ENCODE measurements around the gene ZNF598. TPM values are rescaled to one million over a fixed set of nuclear protein-coding genes. Genes with fewer than 3 reads are reported as not detected.
A peak's percentile ranks its signal among the peaks of the same experiment; 100 is the strongest.

Gene ZNF598
- total RNA-seq, 1 experiment from 2014 or later: 85.7 TPM

- in situ Hi-C loops (cut with HindIII; ENCODE audit: low pct_unique_long_range_greater_than_20kb, low sequenced_read_pairs): no loop called here
Measured at GRCh38 chr16:2031081-2031577, 21.5 kb upstream of the ZNF598 start.

GRCh38 chr16:2030036-2030435, 20.4 kb upstream of the ZNF598 start:
- Histone ChIP-seq H3K9me3 (ENCODE audit: control insufficient read depth, insufficient read depth, low read depth, low read length) (no peaks in the 10 kb centered on the region), H3K27ac (ENCODE audit: low read length) (peak overlapping the region; percentile 95), H3K36me3 (ENCODE audit: control insufficient read depth, insufficient read depth, low read length) (no peaks in the 10 kb centered on the region), H3K27me3 (ENCODE audit: control insufficient read depth, insufficient read depth, low read length) (no peaks in the 10 kb centered on the region), H3K4me3 (ENCODE audit: low read depth in 2 of 2, low read length in 2 of 2) (no peak overlapping the region), H3K4me1 (ENCODE audit: control insufficient read depth, insufficient read depth, low read length) (peaks cover 75% of the 10 kb centered on the region)
- no peak for ATAC-seq
- no TSS peak for BruUV-seq (replicated peaks)
- no peak for TF ChIP-seq REST (IDR thresholded peaks at IDR 0.05; ENCODE audit: insufficient read depth in 1 of 2, low read depth in 2 of 2, low read length in 1 of 2)
- in situ Hi-C loops (cut with HindIII; ENCODE audit: low pct_unique_long_range_greater_than_20kb, low sequenced_read_pairs) (no loop called here), intact Hi-C loops (cut with micrococcal nuclease; ENCODE audit: unreplicated experiment) (no loop called here)
- DNase-seq (ENCODE audit: low read depth, low spot score): no peak
- ChIA-PET CTCF (no interaction called here), POLR2A (no interaction called here)

More at GRCh38 chr16:2031081-2031577, 21.5 kb upstream of the ZNF598 start:
- Histone ChIP-seq H3K9me3 (ENCODE audit: control insufficient read depth, insufficient read depth, low read depth, low read length) (no peaks in the 10 kb centered on the region), H3K36me3 (ENCODE audit: control insufficient read depth, insufficient read depth, low read length) (no peaks in the 10 kb centered on the region), H3K27me3 (ENCODE audit: control insufficient read depth, insufficient read depth, low read length) (no peaks in the 10 kb centered on the region), H3K4me1 (ENCODE audit: control insufficient read depth, insufficient read depth, low read length) (peaks cover 79% of the 10 kb centered on the region), H3K4me3 (ENCODE audit: low read depth in 2 of 2, low read length in 2 of 2) (no peak overlapping the region), H3K27ac (ENCODE audit: low read length) (peak overlapping the region; percentile 95)
- DNase-seq (ENCODE audit: low read depth, low spot score) (no peak), ATAC-seq (no peak)
- TF ChIP-seq REST (IDR thresholded peaks at IDR 0.05; ENCODE audit: insufficient read depth in 1 of 2, low read depth in 2 of 2, low read length in 1 of 2) (no peak), CTCF (IDR thresholded peaks at IDR 0.05) (no peak), TCF7L2 (IDR thresholded peaks at IDR 0.05; ENCODE audit: low read depth, low read length) (no peak), POLR2AphosphoS5 (IDR thresholded peaks at IDR 0.05; ENCODE audit: low read depth, low read length) (no peak), SIN3A (IDR thresholded peaks at IDR 0.05; ENCODE audit: borderline replicate concordance, insufficient read depth, low read depth, low read length) (no peak)
- BruUV-seq (replicated peaks): no TSS peak
- ChIA-PET POLR2A (interaction anchor here (0.6 kb wide), 1 partner anchor 9 kb away, joined by 6 read pairs; no protein-coding TSS in a partner anchor), CTCF (interaction anchor here (0.6 kb wide), 1 partner anchor 9 kb away, joined by 4 read pairs; no protein-coding TSS in a partner anchor)
- intact Hi-C loops (cut with micrococcal nuclease; ENCODE audit: unreplicated experiment): no loop called here
